IMR-90 (cell line): ENCODE data around the gene MCTP2. TPM values are rescaled to one million over a fixed set of nuclear protein-coding genes. Genes with fewer than 3 reads are reported as not detected.

Experiments used
- ATAC-seq: fragments of 200-7000 bp; cut with Tn5 transposase; 2 replicates; pipeline ENCODE4 v1.9.1; 2020; ENCODE audit warnings: low read depth, mild to moderate bottlenecking, moderate library complexity
- BruUV-seq: library from RNA; stranded (reverse); fragments of 400-500 nt; replicated peaks from 2 replicates; lab custom pipeline; 2021; lab: Mats Ljungman, UMichigan
- CTCF ChIA-PET: fragments of 300-600 bp; formaldehyde crosslinking; extraction: SDS; loops from one replicate; lab custom pipeline; 2021; ENCODE audit warnings: antibody characterized with exemption; lab: Yijun Ruan, JAX
- POLR2A ChIA-PET: fragments of 300-600 bp; sonication (Branson Sonifier 250); formaldehyde crosslinking; loops from one replicate; lab custom pipeline; 2022; ENCODE audit warnings: antibody characterized with exemption; ENCODE audit not compliant: unreplicated experiment; lab: Charles Lee
- DNase-seq: peaks from one replicate; pipeline ENCODE4 v3.0.0; 2013
- H2AFZ ChIP-seq: replicated peaks from 2 replicates; pipeline ENCODE3; 2013; ENCODE audit warnings: low read length, mild to moderate bottlenecking; ENCODE audit not compliant: poor library complexity
- H2AK5ac ChIP-seq: 2 replicates; pipeline ENCODE4 v1.6.1; 2013; ENCODE audit warnings: low read depth, low read length, inconsistent platforms
- H2AK9ac ChIP-seq: replicated peaks from 2 replicates; pipeline ENCODE3; 2013; ENCODE audit warnings: mild to moderate bottlenecking, low read depth, low read length, moderate library complexity; ENCODE audit not compliant: poor library complexity
- H2BK120ac ChIP-seq: 2 replicates; pipeline ENCODE4 v1.6.1; 2013; ENCODE audit warnings: low read depth, low read length, inconsistent platforms
- H2BK15ac ChIP-seq: 3 replicates; pipeline ENCODE4 v1.6.1; 2013; ENCODE audit warnings: low read depth, low read length, inconsistent platforms
- H2BK20ac ChIP-seq: 2 replicates; pipeline ENCODE4 v1.6.1; 2013; ENCODE audit warnings: low read depth, mild to moderate bottlenecking, inconsistent platforms, low read length, moderate library complexity
- H2BK5ac ChIP-seq: 2 replicates; pipeline ENCODE4 v1.6.1; 2013; ENCODE audit warnings: mild to moderate bottlenecking, low read depth, low read length, inconsistent platforms; ENCODE audit not compliant: poor library complexity, severe bottlenecking
- H3K14ac ChIP-seq: replicated peaks from 2 replicates; pipeline ENCODE4 v1.6.1; 2013; ENCODE audit warnings: low read depth, low read length, inconsistent platforms
- H3K18ac ChIP-seq: 2 replicates; pipeline ENCODE4 v1.6.1; 2013; ENCODE audit warnings: low read depth, low read length, control low read depth
- H3K23ac ChIP-seq: 2 replicates; pipeline ENCODE4 v1.6.1; 2013; ENCODE audit warnings: low read depth, low read length, inconsistent platforms
- H3K27ac ChIP-seq: 2 replicates; pipeline ENCODE4 v1.5.1; 2013; ENCODE audit warnings: mild to moderate bottlenecking, control low read depth, low read length; ENCODE audit not compliant: insufficient read depth
- H3K27me3 ChIP-seq: 2 replicates; pipeline ENCODE4 v1.6.1; 2013; ENCODE audit warnings: low read length; ENCODE audit not compliant: control insufficient read depth, insufficient read depth
- H3K36me3 ChIP-seq: 2 replicates; pipeline ENCODE4 v1.6.1; 2013; ENCODE audit warnings: low read length, mixed read lengths; ENCODE audit not compliant: control insufficient read depth, insufficient read depth
- H3K4ac ChIP-seq: 2 replicates; pipeline ENCODE4 v1.6.1; 2013; ENCODE audit warnings: low read depth, low read length, inconsistent platforms
- H3K4me1 ChIP-seq: 2 replicates; pipeline ENCODE4 v1.6.1; 2013; ENCODE audit warnings: low read length, mixed read lengths; ENCODE audit not compliant: control insufficient read depth, insufficient read depth
- H3K4me2 ChIP-seq: 2 replicates; pipeline ENCODE4 v1.6.1; 2013; ENCODE audit warnings: low read depth, mild to moderate bottlenecking, control low read depth, low read length, moderate library complexity
- H3K4me3 ChIP-seq: 2 replicates; pipeline ENCODE4 v1.5.1; 2013; ENCODE audit warnings: low read depth, mild to moderate bottlenecking, control low read depth, low read length, moderate library complexity; ENCODE audit not compliant: insufficient read depth
- H3K56ac ChIP-seq: 2 replicates; pipeline ENCODE4 v1.6.1; 2013; ENCODE audit warnings: low read length, inconsistent platforms; ENCODE audit not compliant: insufficient read depth; ENCODE audit errors: extremely low read depth
- H3K79me1 ChIP-seq, 2 experiments: 2 replicates each; pipeline ENCODE4 v1.6.1; 2013; ENCODE audit warnings: low read length in 2 of 2, inconsistent platforms in 1 of 2, low read depth in 1 of 2
- H3K9ac ChIP-seq: 2 replicates; pipeline ENCODE4 v1.6.1; 2013; ENCODE audit warnings: low read depth, low read length, control low read depth
- H3K9me1 ChIP-seq: 2 replicates; pipeline ENCODE4 v1.6.1; 2013; ENCODE audit warnings: low read length, inconsistent platforms; ENCODE audit not compliant: insufficient read depth
- H3K9me3 ChIP-seq: 2 replicates; pipeline ENCODE4 v1.6.1; 2013; ENCODE audit warnings: low read length; ENCODE audit not compliant: control insufficient read depth, insufficient read depth
- H4K20me1 ChIP-seq: 2 replicates; pipeline ENCODE4 v1.6.1; 2013; ENCODE audit warnings: low read length, inconsistent platforms; ENCODE audit not compliant: insufficient read depth
- H4K5ac ChIP-seq: 2 replicates; pipeline ENCODE4 v1.6.1; 2013; ENCODE audit warnings: mild to moderate bottlenecking, low read depth, low read length, control low read depth
- H4K8ac ChIP-seq, 2 experiments: 2 replicates each; pipeline ENCODE4 v1.6.1; 2013; ENCODE audit warnings: low read depth in 2 of 2, low read length in 2 of 2, control low read depth in 1 of 2, inconsistent platforms in 1 of 2
- H4K91ac ChIP-seq: 2 replicates; pipeline ENCODE4 v1.6.1; 2013; ENCODE audit warnings: low read depth, low read length, inconsistent platforms; ENCODE audit not compliant: insufficient read depth
- CEBPB ChIP-seq: IDR thresholded peaks from 2 replicates; pipeline ENCODE4 v1.6.1; 2012; ENCODE audit warnings: low read depth, low read length, improper control_type of control experiment
- FOS ChIP-seq: fragments of 150-350 bp; IDR thresholded peaks from 2 replicates; pipeline ENCODE4 v1.6.1; 2016; ENCODE audit warnings: low read depth, low read length
- MAFK ChIP-seq: IDR thresholded peaks from 2 replicates; pipeline ENCODE4 v1.6.1; 2012; ENCODE audit warnings: low read depth, low read length, improper control_type of control experiment
- MAZ ChIP-seq: IDR thresholded peaks from 2 replicates; pipeline ENCODE4 v1.6.1; 2012; ENCODE audit warnings: low read depth, mild to moderate bottlenecking, low read length, improper control_type of control experiment, moderate library complexity, borderline replicate concordance
- NFE2L2 ChIP-seq: fragments of 150-350 bp; IDR thresholded peaks from 2 replicates; pipeline ENCODE4 v1.6.1; 2016; ENCODE audit warnings: low read depth, mild to moderate bottlenecking, low read length
- POLR2A ChIP-seq: IDR thresholded peaks from 2 replicates; pipeline ENCODE4 v1.6.1; 2012; ENCODE audit warnings: mild to moderate bottlenecking, low read depth, low read length
- RAD21 ChIP-seq: IDR thresholded peaks from 2 replicates; pipeline ENCODE4 v1.6.1; 2012; ENCODE audit warnings: low read length, improper control_type of control experiment
- RFX5 ChIP-seq: IDR thresholded peaks from 2 replicates; pipeline ENCODE4 v1.8.0; 2012; ENCODE audit warnings: low read depth, mild to moderate bottlenecking, low read length, moderate library complexity
- SMC3 ChIP-seq: fragments of 150-350 bp; IDR thresholded peaks from 2 replicates; pipeline ENCODE4 v1.6.1; 2016; ENCODE audit warnings: low read depth, mild to moderate bottlenecking, antibody characterized with exemption, low read length, moderate library complexity
- WGBS, 2 experiments: methylation state at CpG; one replicate each; pipeline versions ENCODE4 v1.1.5 to v1.1.7; 2013; ENCODE audit warnings: missing lambda C conversion rate in 2 of 2; ENCODE audit not compliant: insufficient read length in 1 of 2; ENCODE audit errors: extremely low coverage in 2 of 2; 5-methylcytosine and 5-hydroxymethylcytosine counted together
- dilution Hi-C: fragments of 300-500 bp; cut with HindIII; formaldehyde crosslinking; loops from one replicate; pipeline ENCODE4 v1.14.3; 2018; ENCODE audit warnings: low sequenced_read_pairs; ENCODE audit not compliant: unreplicated experiment
- in situ Hi-C: fragments of 300-500 bp; cut with MboI; formaldehyde crosslinking; loops from 3 replicates; pipeline ENCODE4 v1.14.3; 2019; ENCODE audit warnings: low sequenced_read_pairs, inconsistent platforms, mixed read lengths
- intact Hi-C: fragments of 100-400 bp; cut with micrococcal nuclease; formaldehyde crosslinking; loops from 2 replicates; pipeline ENCODE4 v1.10.0; 2022
- polyA plus RNA-seq, 3 experiments: library from polyadenylated mRNA; depleted of rRNA; stranded (reverse); fragments of >200 nt; gene quantifications; 2 replicates each; pipeline ENCODE4 v1.2.3, GENCODE V29; 2012; ENCODE audit warnings: low replicate concordance in 1 of 3
- total RNA-seq: library from RNA; depleted of rRNA; stranded (reverse); fragments of >200 nt; gene quantifications from 2 replicates; pipeline ENCODE4 v1.2.3, GENCODE V29; 2012
- TF ChIP-seq, protein P1 (sequence below): fragments of 150-350 bp; IDR thresholded peaks from 2 replicates; pipeline ENCODE4 v1.6.1; 2016; ENCODE audit warnings: low read depth, mild to moderate bottlenecking, low read length, moderate library complexity, borderline replicate concordance

MCTP2 gene
- total and polyA plus RNA-seq, 2 of the 4 experiments (the other 2 are of a cell fraction): 5.1 to 9.9 TPM

DNA sequence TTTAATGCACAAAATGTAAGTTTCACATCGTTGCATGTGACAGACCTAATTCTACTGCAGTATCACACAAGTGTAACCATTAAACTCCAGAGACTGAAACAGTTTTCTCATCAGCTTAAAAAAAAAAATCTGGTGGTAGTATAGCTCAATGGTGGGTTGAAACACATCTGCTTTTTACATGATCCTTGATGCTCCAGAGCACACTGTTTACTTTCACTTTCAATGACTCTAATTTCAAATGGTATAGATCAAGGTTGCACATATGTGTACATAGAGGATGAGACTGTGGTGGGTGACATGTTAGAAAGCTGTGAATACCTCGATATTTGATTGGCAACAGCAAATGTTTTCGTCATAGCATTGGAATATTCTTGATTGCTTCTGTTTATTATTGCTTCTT lies 22.4 kb downstream of the MCTP2 start:
- CTCF ChIA-PET: interaction anchor here (0.6 to 1.6 kb wide), 2 partner anchors 9 to 17 kb away, joined by 3 read pairs; no protein-coding TSS in a partner anchor
- H2AK5ac ChIP-seq: no peak overlapping the region
- no peak overlapping the region for H3K4ac ChIP-seq
- POLR2A ChIA-PET: no interaction called here
- no peaks in the 10 kb centered on the region for H4K20me1 ChIP-seq
- H2BK15ac ChIP-seq: no peak overlapping the region
- no peak overlapping the region for H3K18ac ChIP-seq
- H3K4me3 ChIP-seq: no peak overlapping the region
- intact Hi-C loops: no loop called here
- no peak overlapping the region for H3K23ac ChIP-seq
- H3K4me2 ChIP-seq: peak overlapping the region; percentile 83
- no peak overlapping the region for H3K14ac ChIP-seq
- in situ Hi-C loops: no loop called here
- ATAC-seq (no peak), DNase-seq (no peak)
- H3K4me1 ChIP-seq: no peaks in the 10 kb centered on the region; the same call in 1 of the 2 replicates
- H2AFZ ChIP-seq: no peak overlapping the region
- no peak overlapping the region for H2BK120ac ChIP-seq
- no peaks in the 10 kb centered on the region for H3K36me3 ChIP-seq
- dilution Hi-C loops: no loop called here
- BruUV-seq: no TSS peak
- no peaks in the 10 kb centered on the region for H3K27me3 ChIP-seq
- no peak overlapping the region; a peak in 1 of 4 replicates for H4K8ac ChIP-seq
- H2AK9ac ChIP-seq: no peak overlapping the region
- H3K27ac ChIP-seq: no peak overlapping the region
- H4K91ac ChIP-seq: no peak overlapping the region
- no peaks in the 10 kb centered on the region for H3K9me3 ChIP-seq
- H3K9ac ChIP-seq: no peak overlapping the region
- no peak overlapping the region for H2BK5ac ChIP-seq
- H3K56ac ChIP-seq: no peak overlapping the region
- no peak overlapping the region for H4K5ac ChIP-seq
- TF ChIP-seq SMC3 (no peak), RAD21 (no peak), MAZ (no peak), NFE2L2 (no peak), MAFK (no peak), RFX5 (no peak), CEBPB (no peak), FOS (no peak), POLR2A (no peak)
- TF ChIP-seq, protein P1, sequence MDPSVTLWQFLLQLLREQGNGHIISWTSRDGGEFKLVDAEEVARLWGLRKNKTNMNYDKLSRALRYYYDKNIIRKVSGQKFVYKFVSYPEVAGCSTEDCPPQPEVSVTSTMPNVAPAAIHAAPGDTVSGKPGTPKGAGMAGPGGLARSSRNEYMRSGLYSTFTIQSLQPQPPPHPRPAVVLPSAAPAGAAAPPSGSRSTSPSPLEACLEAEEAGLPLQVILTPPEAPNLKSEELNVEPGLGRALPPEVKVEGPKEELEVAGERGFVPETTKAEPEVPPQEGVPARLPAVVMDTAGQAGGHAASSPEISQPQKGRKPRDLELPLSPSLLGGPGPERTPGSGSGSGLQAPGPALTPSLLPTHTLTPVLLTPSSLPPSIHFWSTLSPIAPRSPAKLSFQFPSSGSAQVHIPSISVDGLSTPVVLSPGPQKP: no peak
- H3K79me1 ChIP-seq: peaks cover 4 to 9% of the 10 kb centered on the region in 2 experiments; a peak in 2 of 4 replicates
- no peak overlapping the region for H2BK20ac ChIP-seq
- WGBS, 2 experiments: no CpG with 5 or more reads among the region's 3 CpGs
- H3K9me1 ChIP-seq: no peaks in the 10 kb centered on the region
